HG03565 (cell line): ENCODE results near the gene ENTPD2.
"Not testable (repeated sequence)": the region's sequence is repeated elsewhere in the genome, so short reads cannot be mapped to it uniquely, and the experiment has no call there.

ENCODE experiments used
- ATAC-seq: cut with Tn5 transposase; IDR thresholded peaks from one replicate; pipeline ENCODE4 v1.9.1; 2021; ENCODE audit warnings: mild to moderate bottlenecking, moderate library complexity; ENCODE audit not compliant: unreplicated experiment

The ENTPD2 gene

GRCh38 chr9:137006116-137007003 lies 47.5 kb downstream of the ENTPD2 start:
- ATAC-seq, result no peak

DNA sequence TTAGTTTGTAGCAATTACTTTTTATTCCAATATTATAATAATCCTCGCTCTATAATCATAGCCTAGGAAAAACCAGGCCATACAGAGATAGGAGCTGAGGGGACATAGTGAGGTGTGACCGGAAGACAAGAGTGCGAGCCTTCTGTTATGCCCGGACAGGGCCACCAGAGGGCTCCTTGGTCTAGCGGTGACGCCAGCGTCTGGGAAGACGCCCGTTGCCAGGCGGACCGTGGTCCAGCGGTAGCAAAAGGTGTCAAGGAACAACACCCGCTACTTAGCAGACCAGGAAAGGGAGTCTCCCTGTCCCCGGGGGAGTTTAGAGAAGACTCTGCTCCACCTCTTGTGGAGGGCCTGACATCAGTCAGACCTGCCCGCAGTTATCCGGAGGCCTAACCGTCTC lies 49.6 kb downstream of the ENTPD2 start:
- ATAC-seq, result not testable (repeated sequence)

DNA sequence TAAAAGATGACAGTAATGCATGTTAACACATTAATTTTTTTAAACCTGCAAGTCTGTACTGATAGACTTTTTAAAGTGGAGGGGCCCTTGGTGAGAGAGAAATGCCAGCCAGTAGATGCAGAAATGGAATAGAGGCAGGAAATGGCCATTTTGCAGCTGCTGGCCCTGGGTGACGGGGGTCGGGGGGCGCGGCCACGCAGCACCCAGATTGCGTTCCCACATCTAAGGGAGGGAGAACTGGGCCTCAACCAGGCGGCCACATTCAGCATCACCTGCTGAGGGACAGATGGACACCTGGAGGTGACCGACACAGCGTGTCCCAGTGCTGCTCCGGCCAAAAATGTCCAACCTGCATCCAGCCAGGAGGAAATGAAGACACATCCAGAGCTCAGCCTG lies 51.2 kb downstream of the ENTPD2 start:
- ATAC-seq, result no peak

- no peak for ATAC-seq
Observed at GRCh38 chr9:137001857-137002645, 51.8 kb downstream of the ENTPD2 start.

- peak; percentile 66 for ATAC-seq
Observed at GRCh38 chr9:137000177-137000930, 53.5 kb downstream of the ENTPD2 start.
